ENCODE results near the gene FLT3.

- no peak for TF ChIP-seq CTCF (IDR thresholded peaks at IDR 0.05)
- TF ChIP-seq POLR2AphosphoS5 (IDR thresholded peaks at IDR 0.05), result no peak
These were observed 88.0 kb downstream of the FLT3 start for GRCh38 chr13:28012383-28012782.
